Measurements from ENCODE around the gene MACIR.
A peak's percentile ranks its signal among the peaks of the same experiment; 100 is the strongest.

The MACIR gene

DNA sequence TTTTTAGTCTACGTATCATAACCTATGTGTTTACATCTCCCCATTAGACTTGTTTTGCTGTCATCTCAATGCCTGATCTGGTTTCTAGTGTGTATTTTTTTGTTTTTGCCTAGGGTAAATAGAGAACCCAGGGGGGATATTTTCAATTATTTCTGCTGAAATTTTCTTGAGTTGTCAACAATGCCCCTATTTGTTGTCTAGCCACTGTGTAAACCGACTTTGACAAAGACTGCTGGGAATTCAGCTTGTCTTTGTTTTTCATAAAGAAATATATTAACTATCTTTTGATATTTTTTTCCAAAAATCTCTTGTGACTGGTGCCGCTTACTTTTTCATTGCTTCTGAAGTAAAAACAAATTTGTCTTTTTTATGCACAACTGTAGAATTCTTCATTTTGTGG, 28.1 kb downstream of the MACIR start:
- TF ChIP-seq CTCF (conservative IDR thresholded peaks at IDR 0.05; ENCODE audit: low read depth, low read length): no peak
- no peak overlapping the region for H3K4me3 ChIP-seq (ENCODE audit: low read depth, low read length)
- no peak for DNase-seq (ENCODE audit: low read depth)

DNA sequence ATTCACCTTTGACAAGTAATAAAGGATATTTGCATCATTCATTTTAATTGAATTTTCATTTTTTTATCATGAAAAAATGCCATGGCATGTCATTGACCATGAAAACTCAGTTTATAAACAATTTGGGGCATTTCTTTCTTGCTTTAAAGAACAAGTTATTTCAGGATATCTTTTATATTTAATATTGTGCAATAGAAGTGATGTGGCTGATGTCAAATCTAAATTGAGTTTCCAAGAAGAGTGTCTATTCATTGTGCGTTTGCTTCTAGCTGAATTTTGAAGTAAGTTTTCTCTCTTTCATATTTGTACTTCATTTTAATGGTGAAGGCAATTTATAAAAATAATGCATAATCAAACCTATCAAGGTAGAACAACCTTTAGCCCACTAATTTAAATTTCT, 30.5 kb downstream of the MACIR start:
- TF ChIP-seq CTCF (conservative IDR thresholded peaks at IDR 0.05; ENCODE audit: low read depth, low read length): no peak
- DNase-seq (ENCODE audit: low read depth): no peak
- H3K4me3 ChIP-seq (ENCODE audit: low read depth, low read length): no peak overlapping the region

- DNase-seq (ENCODE audit: low read depth): no peak
- no peak overlapping the region for H3K4me3 ChIP-seq (ENCODE audit: low read depth, low read length)
- TF ChIP-seq CTCF (conservative IDR thresholded peaks at IDR 0.05; ENCODE audit: low read depth, low read length): no peak
These were observed 32.3 kb downstream of the MACIR start for GRCh38 chr5:103290846-103291245.

GRCh38 chr5:103291606-103292005, 33.0 kb downstream of the MACIR start:
- no peak for DNase-seq (ENCODE audit: low read depth)
- TF ChIP-seq CTCF (conservative IDR thresholded peaks at IDR 0.05; ENCODE audit: low read depth, low read length): no peak
- H3K4me3 ChIP-seq (ENCODE audit: low read depth, low read length): no peak overlapping the region

- DNase-seq (ENCODE audit: low read depth): no peak
- H3K4me3 ChIP-seq (ENCODE audit: low read depth, low read length): no peak overlapping the region
- no peak for TF ChIP-seq CTCF (conservative IDR thresholded peaks at IDR 0.05; ENCODE audit: low read depth, low read length)
These were observed 34.5 kb downstream of the MACIR start for GRCh38 chr5:103293099-103293498.

GRCh38 chr5:103293719-103294118, 35.2 kb downstream of the MACIR start:
- no peak overlapping the region for H3K4me3 ChIP-seq (ENCODE audit: low read depth, low read length)
- TF ChIP-seq CTCF (conservative IDR thresholded peaks at IDR 0.05; ENCODE audit: low read depth, low read length): no peak
- peak; percentile 10 for DNase-seq (ENCODE audit: low read depth)

- DNase-seq (ENCODE audit: low read depth): no peak
- no peak for TF ChIP-seq CTCF (conservative IDR thresholded peaks at IDR 0.05; ENCODE audit: low read depth, low read length)
- no peak overlapping the region for H3K4me3 ChIP-seq (ENCODE audit: low read depth, low read length)
These were observed 36.3 kb downstream of the MACIR start for GRCh38 chr5:103294906-103295305.
